SK-N-SH (cell line): ENCODE measurements around the gene SSBP2. TPM values are rescaled to one million over a fixed set of nuclear protein-coding genes. Genes with fewer than 3 reads are reported as not detected.
"Not testable (repeated sequence)": the region's sequence is repeated elsewhere in the genome, so short reads cannot be mapped to it uniquely, and the experiment has no call there.

Source experiments
- CTCF ChIA-PET: fragments of 300-600, 350-600 bp; formaldehyde crosslinking; extraction: SDS; loops from one replicate; lab custom pipeline; 2021; lab: Yijun Ruan, JAX
- POLR2A ChIA-PET: fragments of 350-600 bp; sonication (Branson Sonifier 250); formaldehyde crosslinking; extraction: SDS; loops from one replicate; lab custom pipeline; 2020; ENCODE audit warnings: antibody characterized with exemption, inconsistent platforms; lab: Yijun Ruan, JAX
- DNase-seq: peaks from one replicate; pipeline ENCODE4 v3.0.0; 2012
- H2AFZ ChIP-seq: fragments of 200-600 bp; sonication (generic); 2 replicates; pipeline ENCODE4 v1.8.1; 2016; ENCODE audit warnings: antibody characterized with exemption, mild to moderate bottlenecking, low read depth
- H3F3A ChIP-seq: fragments of 200-600 bp; sonication (generic); replicated peaks from 2 replicates; pipeline ENCODE3; 2016; ENCODE audit warnings: antibody characterized with exemption, mild to moderate bottlenecking; ENCODE audit not compliant: insufficient read depth
- H3K27ac ChIP-seq, 2 experiments: fragments of 200-500 bp in 1 of 2; fragments of 200-600 bp in 1 of 2; sonication (Bioruptor generic) in 1 of 2; sonication (generic), shearing (Covaris generic) in 1 of 2; 2 replicates each; pipeline versions ENCODE4 v1.5.1 to v1.6.1; 2014 to 2016; ENCODE audit warnings: low read depth in 2 of 2, inconsistent platforms in 1 of 2, low read length in 1 of 2, mild to moderate bottlenecking in 1 of 2, mixed read lengths in 1 of 2
- H3K27me3 ChIP-seq: fragments of 200-600 bp; sonication (generic), shearing (Covaris generic); 2 replicates; pipeline ENCODE4 v1.6.1; 2016; ENCODE audit warnings: mixed run types; ENCODE audit not compliant: insufficient read depth
- H3K36me3 ChIP-seq, 2 experiments: fragments of 200-500 bp in 1 of 2; fragments of 200-600 bp in 1 of 2; sonication (Bioruptor generic) in 1 of 2; sonication (generic) in 1 of 2; replicated peaks in 1 of 2; 2 replicates each; pipeline versions ENCODE3 to v1.5.1; 2014 to 2016; ENCODE audit warnings: low read length in 1 of 2, mild to moderate bottlenecking in 1 of 2; ENCODE audit not compliant: insufficient read depth in 2 of 2, control insufficient read depth in 1 of 2
- H3K4me1 ChIP-seq, 2 experiments: fragments of 200-500 bp in 1 of 2; fragments of 200-600 bp in 1 of 2; sonication (Bioruptor generic) in 1 of 2; sonication (generic), shearing (Covaris generic) in 1 of 2; 2 replicates each; pipeline versions ENCODE4 v1.5.1 to v1.6.1; 2014 to 2016; ENCODE audit warnings: low read depth in 1 of 2, low read length in 1 of 2, mixed run types in 1 of 2; ENCODE audit not compliant: insufficient read depth in 2 of 2, control insufficient read depth in 1 of 2
- H3K4me2 ChIP-seq: fragments of 200-600 bp; sonication (generic), shearing (Covaris generic); 2 replicates; pipeline ENCODE4 v1.6.1; 2017; ENCODE audit warnings: mixed run types
- H3K4me3 ChIP-seq, 2 experiments: fragments of 200-500 bp in 1 of 2; fragments of 200-600 bp in 1 of 2; sonication (Bioruptor generic) in 1 of 2; sonication (generic), shearing (Covaris generic) in 1 of 2; 2 replicates each; pipeline versions ENCODE4 v1.5.1 to v1.8.1; 2014 to 2016; ENCODE audit warnings: low read depth in 2 of 2, inconsistent platforms in 1 of 2, low read length in 1 of 2, mild to moderate bottlenecking in 1 of 2, mixed read lengths in 1 of 2, moderate library complexity in 1 of 2
- H3K79me2 ChIP-seq: fragments of 200-600 bp; sonication (generic); 2 replicates; pipeline ENCODE4 v1.8.1; 2017; ENCODE audit warnings: mild to moderate bottlenecking; ENCODE audit not compliant: insufficient read depth
- H3K9ac ChIP-seq: fragments of 200-600 bp; sonication (generic); 2 replicates; pipeline ENCODE4 v1.6.1; 2017; ENCODE audit warnings: mixed run types
- H3K9me2 ChIP-seq: fragments of 200-600 bp; sonication (generic); 2 replicates; pipeline ENCODE4 v1.6.1; 2017; ENCODE audit warnings: mixed run types
- H3K9me3 ChIP-seq: fragments of 200-600 bp; sonication (generic); 2 replicates; pipeline ENCODE4 v1.6.1; 2017; ENCODE audit warnings: mixed run types, mild to moderate bottlenecking, moderate library complexity
- H4K20me1 ChIP-seq: fragments of 200-600 bp; sonication (generic); 2 replicates; pipeline ENCODE4 v1.6.1; 2017; ENCODE audit warnings: mild to moderate bottlenecking, mixed run types; ENCODE audit not compliant: insufficient read depth
- FOSL2 ChIP-seq: IDR thresholded peaks from 2 replicates; pipeline ENCODE4 v1.4.0; 2012; ENCODE audit warnings: low read depth, mild to moderate bottlenecking, moderate library complexity, borderline replicate concordance
- FOXM1 ChIP-seq: IDR thresholded peaks from 2 replicates; pipeline ENCODE4 v1.4.0; 2012; ENCODE audit warnings: low read depth, mild to moderate bottlenecking
- GABPA ChIP-seq: IDR thresholded peaks from 2 replicates; pipeline ENCODE4 v1.4.0; 2012; ENCODE audit warnings: low read depth, mild to moderate bottlenecking
- JUND ChIP-seq: IDR thresholded peaks from 2 replicates; pipeline ENCODE4 v1.4.0; 2012
- NFIC ChIP-seq: IDR thresholded peaks from 2 replicates; pipeline ENCODE4 v1.4.0; 2012; ENCODE audit warnings: borderline replicate concordance
- RAD21 ChIP-seq: IDR thresholded peaks from 2 replicates; pipeline ENCODE4 v1.6.1; 2012; ENCODE audit warnings: mild to moderate bottlenecking, low read length
- TEAD4 ChIP-seq: IDR thresholded peaks from 2 replicates; pipeline ENCODE4 v1.4.0; 2012; ENCODE audit warnings: mild to moderate bottlenecking, borderline replicate concordance; ENCODE audit not compliant: insufficient read depth
- WGBS: methylation state at CpG from one replicate; pipeline ENCODE4 v1.1.6; 2017; ENCODE audit warnings: low lambda C conversion rate; 5-methylcytosine and 5-hydroxymethylcytosine counted together
- polyA plus RNA-seq, 3 experiments: library from polyadenylated mRNA; depleted of rRNA; stranded (reverse); fragments of >200 nt; gene quantifications; 2 replicates each; pipeline ENCODE4 v1.2.3, GENCODE V29; 2012
- TF ChIP-seq, protein P1 (sequence below): fragments of 150-350 bp; IDR thresholded peaks from 2 replicates; pipeline ENCODE4 v1.6.1; 2016; ENCODE audit warnings: mild to moderate bottlenecking, low read depth, low read length

The SSBP2 gene
- polyA plus RNA-seq, 1 of the 3 experiments (the other 2 are of a cell fraction): 35.3 TPM

DNA sequence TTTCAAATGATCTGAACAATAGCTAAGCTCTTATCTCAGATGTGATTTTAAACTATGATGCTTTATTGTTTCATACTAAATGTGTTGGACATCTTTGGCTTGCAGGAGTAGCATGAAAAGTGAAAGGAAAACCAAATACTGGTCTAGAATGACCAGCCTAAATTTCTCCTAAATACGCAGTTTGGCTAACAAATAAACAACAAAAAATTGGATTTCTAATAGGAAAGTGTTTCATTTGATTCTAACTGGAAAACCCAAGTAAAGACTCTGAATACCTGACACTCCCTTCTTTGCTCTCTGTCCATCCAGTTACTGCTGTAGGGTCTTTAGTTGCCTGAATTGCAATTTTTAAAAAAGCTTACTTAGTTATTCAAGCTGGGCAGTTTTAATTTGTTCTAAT is 245.2 kb downstream of the SSBP2 start (continued):
- TF ChIP-seq, protein P1, sequence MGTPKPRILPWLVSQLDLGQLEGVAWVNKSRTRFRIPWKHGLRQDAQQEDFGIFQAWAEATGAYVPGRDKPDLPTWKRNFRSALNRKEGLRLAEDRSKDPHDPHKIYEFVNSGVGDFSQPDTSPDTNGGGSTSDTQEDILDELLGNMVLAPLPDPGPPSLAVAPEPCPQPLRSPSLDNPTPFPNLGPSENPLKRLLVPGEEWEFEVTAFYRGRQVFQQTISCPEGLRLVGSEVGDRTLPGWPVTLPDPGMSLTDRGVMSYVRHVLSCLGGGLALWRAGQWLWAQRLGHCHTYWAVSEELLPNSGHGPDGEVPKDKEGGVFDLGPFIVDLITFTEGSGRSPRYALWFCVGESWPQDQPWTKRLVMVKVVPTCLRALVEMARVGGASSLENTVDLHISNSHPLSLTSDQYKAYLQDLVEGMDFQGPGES: no peak
- no peak for TF ChIP-seq FOXM1
- no peak for TF ChIP-seq GABPA

DNA sequence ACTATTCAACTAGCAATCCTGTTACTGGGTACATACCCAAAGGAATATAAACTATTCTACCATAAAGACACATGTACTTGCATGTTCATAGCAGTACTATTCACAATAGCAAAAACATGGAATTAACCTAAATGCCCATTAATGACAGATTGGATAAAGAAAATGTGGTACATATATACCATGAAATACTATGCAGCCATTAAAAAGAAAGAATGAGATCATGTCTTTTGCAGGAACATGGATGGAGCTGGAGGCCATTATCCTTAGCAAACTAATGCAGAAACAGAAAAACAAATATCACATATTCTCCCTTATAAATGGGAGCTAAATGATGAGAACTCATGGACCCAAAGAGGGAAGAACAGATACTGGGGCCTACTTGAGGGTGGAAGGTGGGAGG is 247.3 kb downstream of the SSBP2 start:
- H3K9ac ChIP-seq, POLR2A ChIA-PET, H3K9me3 ChIP-seq, DNase-seq, H3F3A ChIP-seq, H3K4me3 ChIP-seq, H2AFZ ChIP-seq, H3K4me1 ChIP-seq, H3K36me3 ChIP-seq, H3K27ac ChIP-seq, H3K4me2 ChIP-seq, H3K9me2 ChIP-seq, H3K79me2 ChIP-seq, H4K20me1 ChIP-seq, H3K27me3 ChIP-seq: not testable (repeated sequence)
- CTCF ChIA-PET: interaction anchor here (0.8 to 2.4 kb wide), 5 partner anchors 12 to 662 kb away, joined by 3 to 10 read pairs (median 4); no protein-coding TSS in a partner anchor

DNA sequence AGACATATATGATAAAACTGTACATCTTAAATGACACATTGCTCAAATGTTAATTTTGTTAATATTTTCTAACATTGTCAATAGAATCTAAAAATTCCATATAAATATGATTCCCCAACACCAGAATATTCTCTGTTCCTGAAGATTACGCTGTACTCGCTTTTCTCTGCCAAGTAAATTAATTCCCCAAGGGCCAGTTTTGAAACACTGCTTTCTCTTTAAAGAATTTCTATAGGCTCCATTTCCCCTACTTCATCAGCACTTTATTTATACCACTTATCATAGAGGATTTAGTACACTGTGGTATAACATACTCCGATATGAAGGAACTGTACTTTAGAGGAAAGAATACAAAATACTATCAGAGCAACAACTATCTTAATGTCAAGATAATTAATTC is 255.6 kb downstream of the SSBP2 start:
- H3K4me1 ChIP-seq: no peaks in the 10 kb centered on the region
- no peaks in the 10 kb centered on the region for H3K27me3 ChIP-seq
- WGBS: 97% methylated on average over 3 of the region's 3 CpGs
- H2AFZ ChIP-seq: no peak overlapping the region
- H4K20me1 ChIP-seq: no peaks in the 10 kb centered on the region
- H3K4me3 ChIP-seq: no peak overlapping the region
- H3K9ac ChIP-seq: no peak overlapping the region
- DNase-seq: no peak
- H3K9me2 ChIP-seq: no peaks in the 10 kb centered on the region
- ChIA-PET CTCF (no interaction called here), POLR2A (no interaction called here)
- H3K9me3 ChIP-seq: no peaks in the 10 kb centered on the region; the same call in 1 of the 2 replicates
- no peaks in the 10 kb centered on the region for H3K36me3 ChIP-seq
- no peak overlapping the region for H3K4me2 ChIP-seq
- H3K79me2 ChIP-seq: no peaks in the 10 kb centered on the region
- no peak for TF ChIP-seq TEAD4
- TF ChIP-seq, all 33 proteins: peak for 0
- no peak overlapping the region for H3K27ac ChIP-seq
- H3F3A ChIP-seq: no peaks in the 10 kb centered on the region

DNA sequence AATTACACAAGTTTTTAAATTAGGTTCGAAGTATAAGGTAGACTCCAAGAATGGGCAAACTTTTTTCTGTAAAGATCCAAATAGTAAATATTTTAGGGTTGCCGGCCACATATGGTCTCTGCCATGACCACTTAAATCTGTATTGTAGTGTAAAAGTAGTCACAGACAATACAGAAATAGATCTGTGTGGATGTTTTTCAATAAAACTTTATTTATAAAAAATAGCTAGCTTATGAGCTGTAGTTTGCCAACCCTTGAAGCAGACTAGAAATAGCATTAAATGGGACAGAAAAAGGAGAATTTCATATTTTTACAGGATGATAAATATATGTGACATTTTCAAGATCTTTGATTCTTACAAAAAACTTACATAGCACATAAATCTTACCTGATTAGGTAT is 262.0 kb downstream of the SSBP2 start:
- CTCF ChIA-PET: no interaction called here

More for the DNA sequence above, 262.0 kb downstream of the SSBP2 start:
- DNase-seq: no peak
- Histone ChIP-seq H3K9me2 (no peaks in the 10 kb centered on the region), H3F3A (peaks cover 2% of the 10 kb centered on the region), H3K9me3 (no peaks in the 10 kb centered on the region; the same call in 1 of the 2 replicates), H3K36me3 (no peaks in the 10 kb centered on the region), H2AFZ (no peak overlapping the region), H3K4me2 (no peak overlapping the region), H3K79me2 (no peaks in the 10 kb centered on the region), H3K4me3 (no peak overlapping the region), H3K9ac (no peak overlapping the region), H3K27ac (no peak overlapping the region), H3K27me3 (no peaks in the 10 kb centered on the region), H3K4me1 (peaks cover 0 to 4% of the 10 kb centered on the region in 2 experiments; a peak in 2 of 4 replicates), H4K20me1 (no peaks in the 10 kb centered on the region)
- POLR2A ChIA-PET: no interaction called here
- 99% methylated on average over 2 of the region's 2 CpGs for WGBS
- TF ChIP-seq JUND: no peak
- no peak for TF ChIP-seq NFIC
- no peak for TF ChIP-seq RAD21
- TF ChIP-seq FOSL2: no peak
